ENCODE measurements around the gene ZBTB26. TPM values are rescaled to one million over a fixed set of nuclear protein-coding genes. Genes with fewer than 3 reads are reported as not detected.

Gene ZBTB26
- total and polyA plus RNA-seq, 8 donors: 5.2 to 22.2 (median 19.1) TPM

DNA sequence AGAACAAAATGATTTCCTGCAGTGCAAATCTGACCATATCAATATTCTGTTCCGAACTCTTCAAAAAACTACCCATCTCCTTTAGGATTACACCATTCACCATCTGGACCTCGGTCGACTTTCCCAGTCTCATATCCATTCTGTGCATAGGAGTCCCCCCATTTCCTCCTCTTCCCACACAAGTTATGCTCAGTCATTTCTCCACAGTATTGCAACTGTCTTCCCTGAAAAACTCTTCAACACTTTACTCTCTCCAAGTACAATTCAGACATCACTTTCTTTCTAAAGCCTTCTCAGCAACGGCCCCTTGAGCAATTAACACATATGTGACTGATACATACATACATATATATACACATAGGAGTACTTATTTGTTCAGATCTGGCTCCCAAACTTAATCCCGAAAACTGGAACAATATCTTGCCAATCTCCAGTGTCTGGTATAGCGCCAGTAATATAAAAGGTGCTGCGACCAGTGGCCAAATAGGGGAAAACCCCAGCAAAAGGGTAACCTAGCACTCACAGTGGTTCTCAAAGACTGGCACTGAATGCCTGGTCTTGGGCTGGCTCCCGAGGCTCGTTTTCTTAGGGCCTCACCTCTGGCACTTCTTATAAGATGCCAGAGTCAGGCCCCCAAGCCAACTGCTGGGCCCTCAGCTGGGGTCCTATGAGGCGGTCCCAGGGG, 629 bp downstream of the ZBTB26 start:
- DNase-seq (no peak), ATAC-seq (no peak)
- H3K36me3 ChIP-seq: no peaks in the 10 kb centered on the region
- H3K27ac ChIP-seq: peak overlapping the region; percentile 86
- peak overlapping the region; percentile 92 to 97 for H3K4me3 ChIP-seq
- H3K9me3 ChIP-seq: no peaks in the 10 kb centered on the region
- peaks cover 12 to 40% of the 10 kb centered on the region in 2 donors for H3K4me1 ChIP-seq
- intact Hi-C loops (cut with DNase I): no loop called here
- TF ChIP-seq CTCF (IDR thresholded peaks at IDR 0.05): no peak
- H3K27me3 ChIP-seq: no peaks in the 10 kb centered on the region

GRCh38 chr9:122929796-122930354, 1.4 kb downstream of the ZBTB26 start:
- H3K36me3 ChIP-seq: no peaks in the 10 kb centered on the region
- H3K4me1 ChIP-seq: peaks cover 12 to 40% of the 10 kb centered on the region in 2 donors
- no peaks in the 10 kb centered on the region for H3K27me3 ChIP-seq
- intact Hi-C loops (cut with DNase I): no loop called here
- no peaks in the 10 kb centered on the region for H3K9me3 ChIP-seq
- DNase-seq (no peak), ATAC-seq (no peak)
- H3K27ac ChIP-seq: no peak overlapping the region
- peak overlapping the region in 1 of 2 donors; percentile 97 for H3K4me3 ChIP-seq
- no peak for TF ChIP-seq CTCF (IDR thresholded peaks at IDR 0.05)

GRCh38 chr9:122923947-122924346, 7.4 kb downstream of the ZBTB26 start:
- H3K36me3 ChIP-seq: peaks cover 0 to 14% of the 10 kb centered on the region in 2 donors

GRCh38 chr9:122922713-122923112, 8.6 kb downstream of the ZBTB26 start:
- ATAC-seq (no peak), DNase-seq (no peak)
- Histone ChIP-seq H3K4me1 (no peaks in the 10 kb centered on the region), H3K36me3 (peaks cover 0 to 23% of the 10 kb centered on the region in 2 donors), H3K9me3 (no peaks in the 10 kb centered on the region), H3K4me3 (no peak overlapping the region), H3K27ac (no peak overlapping the region), H3K27me3 (no peaks in the 10 kb centered on the region)
- intact Hi-C loops (cut with DNase I): no loop called here
- no peak for TF ChIP-seq CTCF (IDR thresholded peaks at IDR 0.05)

More at GRCh38 chr9:122923947-122924346, 7.4 kb downstream of the ZBTB26 start:
- no peaks in the 10 kb centered on the region for H3K9me3 ChIP-seq
- no peaks in the 10 kb centered on the region for H3K27me3 ChIP-seq
- DNase-seq: no peak
- no peak overlapping the region for H3K4me3 ChIP-seq
- no peaks in the 10 kb centered on the region for H3K4me1 ChIP-seq
- TF ChIP-seq CTCF (IDR thresholded peaks at IDR 0.05): no peak
- no peak for ATAC-seq
- intact Hi-C loops (cut with DNase I): no loop called here
- H3K27ac ChIP-seq: no peak overlapping the region

GRCh38 chr9:122918310-122918709, 13.0 kb downstream of the ZBTB26 start:
- H3K4me1 ChIP-seq: no peaks in the 10 kb centered on the region
- no peak overlapping the region for H3K27ac ChIP-seq
- H3K27me3 ChIP-seq: no peaks in the 10 kb centered on the region
- no peak for TF ChIP-seq CTCF (IDR thresholded peaks at IDR 0.05)
- peaks cover 0 to 23% of the 10 kb centered on the region in 2 donors for H3K36me3 ChIP-seq
- H3K9me3 ChIP-seq: no peaks in the 10 kb centered on the region
- intact Hi-C loops (cut with DNase I): no loop called here
- DNase-seq (no peak), ATAC-seq (no peak)
- H3K4me3 ChIP-seq: no peak overlapping the region

All from left lung (tissue), 10 donors.